A673 (cell line): Measurements from ENCODE around the gene CHORDC1. TPM values are rescaled to one million over a fixed set of nuclear protein-coding genes. Genes with fewer than 3 reads are reported as not detected.

Source experiments
- BruUV-seq: library from RNA; stranded (reverse); fragments of 400-500 nt; replicated peaks from 2 replicates; lab custom pipeline; 2021; lab: Mats Ljungman, UMichigan
- CTCF ChIA-PET: fragments of 300-600 bp; sonication (Branson Sonifier 250); formaldehyde crosslinking; loops from one replicate; lab custom pipeline; 2022; ENCODE audit warnings: antibody characterized with exemption; lab: Charles Lee
- POLR2A ChIA-PET: fragments of 300-600 bp; sonication (Branson Sonifier 250); formaldehyde crosslinking; loops from one replicate; lab custom pipeline; 2022; ENCODE audit warnings: antibody characterized with exemption; ENCODE audit not compliant: low non-redundant PET; lab: Charles Lee
- DNase-seq: peaks from one replicate; pipeline ENCODE4 v3.0.0-alpha.2; 2015; ENCODE audit warnings: low spot score
- H3K27ac ChIP-seq: fragments of 200-600 bp; sonication (generic); 2 replicates; pipeline ENCODE4 v1.5.1; 2016; ENCODE audit warnings: mixed run types, low read depth, mild to moderate bottlenecking, mixed read lengths, antibody characterized with exemption, low read length; ENCODE audit not compliant: poor library complexity, severe bottlenecking
- H3K27me3 ChIP-seq: fragments of 200-600 bp; sonication (generic); replicated peaks from 2 replicates; pipeline ENCODE4 v1.6.1; 2017; ENCODE audit warnings: mixed run types, low read depth, mild to moderate bottlenecking, mixed read lengths, antibody characterized with exemption, low read length; ENCODE audit not compliant: insufficient read depth, poor library complexity
- H3K36me3 ChIP-seq: fragments of 200-600 bp; sonication (generic); 2 replicates; pipeline ENCODE4 v1.6.1; 2016; ENCODE audit warnings: mixed run types, mild to moderate bottlenecking, mixed read lengths, antibody characterized with exemption, low read length; ENCODE audit not compliant: insufficient read depth, poor library complexity, severe bottlenecking
- H3K4me1 ChIP-seq: fragments of 200-600 bp; sonication (generic); 2 replicates; pipeline ENCODE4 v1.6.1; 2017; ENCODE audit warnings: mixed run types, mild to moderate bottlenecking, mixed read lengths, antibody characterized with exemption, low read length; ENCODE audit not compliant: insufficient read depth, poor library complexity, severe bottlenecking
- H3K4me3 ChIP-seq: fragments of 200-600 bp; sonication (generic); 2 replicates; pipeline ENCODE4 v1.5.1; 2016; ENCODE audit warnings: low read depth, mixed run types, mild to moderate bottlenecking, mixed read lengths, low read length; ENCODE audit not compliant: poor library complexity, severe bottlenecking
- H3K9me3 ChIP-seq: fragments of 200-600 bp; sonication (generic); 2 replicates; pipeline ENCODE4 v1.6.1; 2016; ENCODE audit warnings: mixed run types, low read depth, mild to moderate bottlenecking, mixed read lengths, antibody characterized with exemption, low read length; ENCODE audit not compliant: poor library complexity, severe bottlenecking
- EZH2 ChIP-seq: fragments of 200-600 bp; sonication (generic); IDR thresholded peaks from 2 replicates; pipeline ENCODE4 v1.6.1; 2017; ENCODE audit warnings: borderline replicate concordance, low read depth, mild to moderate bottlenecking, mixed read lengths, antibody characterized with exemption, low read length; ENCODE audit not compliant: poor library complexity, severe bottlenecking
- intact Hi-C: fragments of 100-400 bp; cut with micrococcal nuclease; formaldehyde crosslinking; loops from one replicate; pipeline ENCODE4 v1.10.0; 2022; ENCODE audit not compliant: unreplicated experiment
- total RNA-seq: library from RNA; stranded (reverse); gene quantifications from 2 replicates; pipeline ENCODE4 v1.2.3, GENCODE V29; 2021
- TF ChIP-seq, protein P1 (sequence below): fragments of 300-800, 200-600 bp; sonication (generic); conservative IDR thresholded peaks from 2 replicates; pipeline ENCODE4 v1.5.1; 2017; ENCODE audit warnings: low read depth, mild to moderate bottlenecking, antibody characterized with exemption, low read length, moderate library complexity, mixed read lengths

Gene CHORDC1
- total RNA-seq, 1 experiment from 2014 or later: 244 TPM

DNA sequence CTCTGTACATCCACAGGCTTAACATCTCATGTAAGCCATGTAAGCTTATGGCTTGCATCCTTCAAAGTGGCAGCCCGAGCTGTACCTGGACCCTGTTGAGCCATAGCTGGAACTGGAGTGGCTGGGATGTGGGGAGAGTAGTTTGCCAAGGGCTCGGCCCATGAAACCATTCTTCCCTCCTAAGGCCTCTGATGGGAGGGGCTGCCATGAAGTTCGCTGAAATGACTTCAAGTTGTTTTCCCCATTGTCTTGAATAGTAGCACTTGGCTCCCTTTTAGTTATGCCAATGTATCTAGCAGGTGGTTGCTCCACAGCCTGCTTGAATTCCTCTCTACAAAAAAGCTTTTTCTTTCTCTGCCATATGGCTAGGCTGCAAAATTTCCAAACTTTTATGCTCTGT is 5.2 kb upstream of the CHORDC1 start:
- no peaks in the 10 kb centered on the region for H3K27me3 ChIP-seq
- BruUV-seq: no TSS peak
- intact Hi-C loops: no loop called here

GRCh38 chr11:90223248-90223585 is 368 bp upstream of the CHORDC1 start:
- TF ChIP-seq EZH2: no peak
- TF ChIP-seq, protein P1, sequence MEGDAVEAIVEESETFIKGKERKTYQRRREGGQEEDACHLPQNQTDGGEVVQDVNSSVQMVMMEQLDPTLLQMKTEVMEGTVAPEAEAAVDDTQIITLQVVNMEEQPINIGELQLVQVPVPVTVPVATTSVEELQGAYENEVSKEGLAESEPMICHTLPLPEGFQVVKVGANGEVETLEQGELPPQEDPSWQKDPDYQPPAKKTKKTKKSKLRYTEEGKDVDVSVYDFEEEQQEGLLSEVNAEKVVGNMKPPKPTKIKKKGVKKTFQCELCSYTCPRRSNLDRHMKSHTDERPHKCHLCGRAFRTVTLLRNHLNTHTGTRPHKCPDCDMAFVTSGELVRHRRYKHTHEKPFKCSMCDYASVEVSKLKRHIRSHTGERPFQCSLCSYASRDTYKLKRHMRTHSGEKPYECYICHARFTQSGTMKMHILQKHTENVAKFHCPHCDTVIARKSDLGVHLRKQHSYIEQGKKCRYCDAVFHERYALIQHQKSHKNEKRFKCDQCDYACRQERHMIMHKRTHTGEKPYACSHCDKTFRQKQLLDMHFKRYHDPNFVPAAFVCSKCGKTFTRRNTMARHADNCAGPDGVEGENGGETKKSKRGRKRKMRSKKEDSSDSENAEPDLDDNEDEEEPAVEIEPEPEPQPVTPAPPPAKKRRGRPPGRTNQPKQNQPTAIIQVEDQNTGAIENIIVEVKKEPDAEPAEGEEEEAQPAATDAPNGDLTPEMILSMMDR: no peak
- ChIA-PET POLR2A (no interaction called here), CTCF (interaction anchor here (0.6 kb wide), 1 partner anchor 13 kb away, joined by 3 read pairs; no protein-coding TSS in a partner anchor)
- H3K4me3 ChIP-seq: peak overlapping the region; percentile 73
- H3K36me3 ChIP-seq: peaks cover 8% of the 10 kb centered on the region
- H3K9me3 ChIP-seq: no peaks in the 10 kb centered on the region
- no peak for DNase-seq
- BruUV-seq: TSS peak; percentile 77
- H3K4me1 ChIP-seq: peaks cover 17% of the 10 kb centered on the region
- intact Hi-C loops: no loop called here
- no peaks in the 10 kb centered on the region for H3K27me3 ChIP-seq
- peak overlapping the region; percentile 85 for H3K27ac ChIP-seq

More for the DNA sequence above, 5.2 kb upstream of the CHORDC1 start:
- Histone ChIP-seq H3K27ac (no peak overlapping the region), H3K9me3 (peaks cover 6% of the 10 kb centered on the region), H3K36me3 (no peaks in the 10 kb centered on the region), H3K4me1 (peaks cover 10% of the 10 kb centered on the region), H3K4me3 (no peak overlapping the region)
- ChIA-PET POLR2A (no interaction called here), CTCF (no interaction called here)
- TF ChIP-seq EZH2: no peak
- TF ChIP-seq, protein P1: no peak
- DNase-seq: no peak

DNA sequence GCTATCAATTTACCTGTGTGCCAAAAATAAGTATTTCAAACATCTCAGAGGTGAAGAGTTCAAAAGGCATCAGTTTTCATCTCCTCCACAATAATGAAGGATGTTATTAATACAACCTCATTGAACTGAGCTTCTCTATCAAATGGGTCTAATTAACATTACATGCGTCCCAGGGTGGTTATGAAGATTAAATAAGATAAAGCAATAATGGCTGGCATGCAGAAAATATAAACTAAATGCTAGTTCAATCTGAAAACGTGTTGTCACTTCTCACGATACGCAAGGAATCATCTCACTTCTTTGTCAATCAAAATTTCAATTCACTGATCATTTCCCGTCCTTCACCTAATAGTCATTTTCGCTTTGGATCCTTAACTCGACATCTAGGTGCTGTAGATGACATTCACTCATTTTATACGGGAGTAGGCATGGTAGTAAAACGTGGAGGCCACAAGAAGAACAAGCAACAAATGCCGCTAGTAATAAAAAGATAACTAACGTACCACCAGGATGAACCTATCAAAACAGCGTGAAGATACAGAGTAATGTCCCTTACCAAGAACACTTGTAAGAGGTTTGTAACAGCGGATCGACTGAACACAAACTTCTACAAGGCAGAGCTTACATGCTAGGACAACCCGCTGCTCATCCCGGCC is 918 bp downstream of the CHORDC1 start:
- peak overlapping the region; percentile 73 for H3K4me3 ChIP-seq
- H3K27me3 ChIP-seq: no peaks in the 10 kb centered on the region
- ChIA-PET CTCF (no interaction called here), POLR2A (interaction anchor here (0.7 kb wide), 1 partner anchor 40 kb away, joined by 3 read pairs; no protein-coding TSS in a partner anchor)
- no peak for DNase-seq
- no peaks in the 10 kb centered on the region for H3K9me3 ChIP-seq
- peak overlapping the region; percentile 85 for H3K27ac ChIP-seq
- no peak for TF ChIP-seq EZH2
- TF ChIP-seq, protein P1: no peak
- H3K4me1 ChIP-seq: peaks cover 17% of the 10 kb centered on the region
- TSS peak; percentile 50 for BruUV-seq
- H3K36me3 ChIP-seq: peaks cover 8% of the 10 kb centered on the region
- intact Hi-C loops: no loop called here
